HepG2 (cell line): ENCODE data around the gene SCYL1. TPM values are rescaled to one million over a fixed set of nuclear protein-coding genes. Genes with fewer than 3 reads are reported as not detected.
A peak's percentile ranks its signal among the peaks of the same experiment; 100 is the strongest.

Source experiments
- CC2D1A ChIP-seq: sonication (generic); formaldehyde crosslinking; IDR thresholded peaks from 2 replicates; pipeline ENCODE4 v1.8.1; 2023; ENCODE audit warnings: mild to moderate bottlenecking, missing genetic modification reagents
- CHCHD3 ChIP-seq: sonication (generic); formaldehyde crosslinking; IDR thresholded peaks from 2 replicates; pipeline ENCODE4 v1.8.0; 2022; ENCODE audit warnings: mild to moderate bottlenecking, missing genetic modification reagents, moderate library complexity
- CHD2 ChIP-seq: IDR thresholded peaks from 2 replicates; pipeline ENCODE4 v1.6.1; 2011; ENCODE audit warnings: low read depth, low read length, improper control_type of control experiment
- DNMT3B ChIP-seq: conservative IDR thresholded peaks from 2 replicates; pipeline ENCODE4 v1.6.1; 2016; ENCODE audit warnings: missing biosample characterization, control low read depth
- HES4 ChIP-seq: sonication (generic); formaldehyde crosslinking; IDR thresholded peaks from 2 replicates; pipeline ENCODE4 v1.9.0; 2021; ENCODE audit warnings: mild to moderate bottlenecking, missing genetic modification reagents, borderline replicate concordance
- KDM6A ChIP-seq: IDR thresholded peaks from 2 replicates; pipeline ENCODE4 v1.6.1; 2016; ENCODE audit warnings: low read depth
- KLF16 ChIP-seq, 2 experiments: sonication (generic) in 1 of 2; formaldehyde crosslinking in 1 of 2; IDR thresholded peaks; 2 replicates each; pipeline versions ENCODE4 v1.6.1 to v1.8.0; 2016 to 2023; ENCODE audit warnings: missing genetic modification reagents in 2 of 2, missing compliant biosample characterization in 1 of 2
- NCOA2 ChIP-seq: sonication (generic); formaldehyde crosslinking; IDR thresholded peaks from 2 replicates; pipeline ENCODE4 v1.8.0; 2022; ENCODE audit warnings: inconsistent platforms
- ONECUT2 ChIP-seq: sonication (generic); formaldehyde crosslinking; IDR thresholded peaks from 2 replicates; pipeline ENCODE4 v1.4.0; 2020; ENCODE audit warnings: missing genetic modification reagents
- PCBP1 ChIP-seq: fragments of 200-400 bp; formaldehyde crosslinking; IDR thresholded peaks from 2 replicates; pipeline ENCODE4 v1.6.1; 2017; ENCODE audit warnings: mild to moderate bottlenecking, low read depth, low read length, borderline replicate concordance
- POGZ ChIP-seq: sonication (generic); formaldehyde crosslinking; IDR thresholded peaks from 2 replicates; pipeline ENCODE4 v1.4.0; 2020; ENCODE audit warnings: mild to moderate bottlenecking, missing genetic modification reagents
- RARA ChIP-seq: IDR thresholded peaks from 2 replicates; pipeline ENCODE4 v1.6.1; 2016; ENCODE audit warnings: missing genetic modification reagents, missing compliant biosample characterization
- SRY ChIP-seq: sonication (generic); formaldehyde crosslinking; IDR thresholded peaks from 2 replicates; pipeline ENCODE4 v1.8.0; 2022; ENCODE audit warnings: mild to moderate bottlenecking, missing genetic modification reagents
- TAF15 ChIP-seq: fragments of 200-400 bp; formaldehyde crosslinking; IDR thresholded peaks from one replicate; pipeline ENCODE4 v1.6.1; 2018; ENCODE audit warnings: mild to moderate bottlenecking, low read depth, low read length; ENCODE audit not compliant: poor library complexity, severe bottlenecking
- TEAD3 ChIP-seq: optimal IDR thresholded peaks from 2 replicates; pipeline ENCODE3; 2016; ENCODE audit warnings: borderline replicate concordance
- THYN1 ChIP-seq: sonication (generic); formaldehyde crosslinking; IDR thresholded peaks from 2 replicates; pipeline ENCODE4 v1.8.1; 2023; ENCODE audit warnings: low read depth, mild to moderate bottlenecking, moderate library complexity, missing genetic modification reagents, borderline replicate concordance
- TOE1 ChIP-seq: sonication (generic); formaldehyde crosslinking; IDR thresholded peaks from 2 replicates; pipeline ENCODE4 v1.4.0; 2020; ENCODE audit warnings: mild to moderate bottlenecking, missing genetic modification reagents
- ZFX ChIP-seq: sonication (generic); formaldehyde crosslinking; IDR thresholded peaks from 2 replicates; pipeline ENCODE4 v1.4.0; 2020; ENCODE audit warnings: mild to moderate bottlenecking, low read depth, missing genetic modification reagents, moderate library complexity
- ZNF552 ChIP-seq: sonication (generic); formaldehyde crosslinking; IDR thresholded peaks from 2 replicates; pipeline ENCODE4 v1.9.0; 2022; ENCODE audit warnings: missing genetic modification reagents, mild to moderate bottlenecking, borderline replicate concordance
- ZNF567 ChIP-seq: sonication (generic); formaldehyde crosslinking; IDR thresholded peaks from 2 replicates; pipeline ENCODE4 v1.8.1; 2023; ENCODE audit warnings: mild to moderate bottlenecking, missing genetic modification reagents, borderline replicate concordance
- ZNF660 ChIP-seq: sonication (generic); formaldehyde crosslinking; IDR thresholded peaks from 2 replicates; pipeline ENCODE4 v1.5.1; 2020; ENCODE audit warnings: mild to moderate bottlenecking, low read depth, missing genetic modification reagents, borderline replicate concordance
- ZSCAN22 ChIP-seq: sonication (generic); formaldehyde crosslinking; IDR thresholded peaks from 2 replicates; pipeline ENCODE4 v1.4.0; 2020; ENCODE audit warnings: mild to moderate bottlenecking, missing genetic modification reagents
- polyA plus RNA-seq, 8 experiments: library from polyadenylated mRNA; depleted of rRNA in 3 of 8; stranded (reverse) in 7 of 8; unstranded in 1 of 8; fragments of >200 nt; fragmentation: Illumina TruSeq in 4 of 8; extraction: Trizol in 4 of 8; gene quantifications; 2 replicates each; pipeline versions ENCODE4 v1.2.1 to v1.2.3, GENCODE V29; 2011 to 2016; ENCODE audit warnings: low read depth in 4 of 8, missing spikeins in 1 of 8, mixed read lengths in 1 of 8; ENCODE audit not compliant: insufficient read depth in 1 of 8
- total RNA-seq, 5 experiments: library from RNA; depleted of rRNA; stranded (reverse); fragments of >200 nt; fragmentation: Illumina TruSeq; extraction: Trizol; gene quantifications; 2 replicates each; pipeline ENCODE4 v1.2.3, GENCODE V29; 2016; ENCODE audit warnings: low read depth in 1 of 5
- TF ChIP-seq, protein P1 (sequence below): sonication (generic); formaldehyde crosslinking; IDR thresholded peaks from 2 replicates; pipeline ENCODE4 v1.8.1; 2023; ENCODE audit warnings: mild to moderate bottlenecking, inconsistent platforms, moderate library complexity, missing genetic modification reagents, borderline replicate concordance
- TF ChIP-seq, protein P2 (sequence below): IDR thresholded peaks from 2 replicates; pipeline ENCODE4 v1.6.1; 2016; ENCODE audit warnings: missing genetic modification reagents, missing compliant biosample characterization
- TF ChIP-seq, protein P3 (sequence below): sonication (generic); formaldehyde crosslinking; IDR thresholded peaks from 2 replicates; pipeline ENCODE4 v1.4.0; 2020; ENCODE audit warnings: missing genetic modification reagents

Gene SCYL1
- total and polyA plus RNA-seq, 2 of the 13 experiments (the other 11 are each of a cell fraction or from before 2014, with no cell fraction given) = 65.9 to 103 TPM

DNA sequence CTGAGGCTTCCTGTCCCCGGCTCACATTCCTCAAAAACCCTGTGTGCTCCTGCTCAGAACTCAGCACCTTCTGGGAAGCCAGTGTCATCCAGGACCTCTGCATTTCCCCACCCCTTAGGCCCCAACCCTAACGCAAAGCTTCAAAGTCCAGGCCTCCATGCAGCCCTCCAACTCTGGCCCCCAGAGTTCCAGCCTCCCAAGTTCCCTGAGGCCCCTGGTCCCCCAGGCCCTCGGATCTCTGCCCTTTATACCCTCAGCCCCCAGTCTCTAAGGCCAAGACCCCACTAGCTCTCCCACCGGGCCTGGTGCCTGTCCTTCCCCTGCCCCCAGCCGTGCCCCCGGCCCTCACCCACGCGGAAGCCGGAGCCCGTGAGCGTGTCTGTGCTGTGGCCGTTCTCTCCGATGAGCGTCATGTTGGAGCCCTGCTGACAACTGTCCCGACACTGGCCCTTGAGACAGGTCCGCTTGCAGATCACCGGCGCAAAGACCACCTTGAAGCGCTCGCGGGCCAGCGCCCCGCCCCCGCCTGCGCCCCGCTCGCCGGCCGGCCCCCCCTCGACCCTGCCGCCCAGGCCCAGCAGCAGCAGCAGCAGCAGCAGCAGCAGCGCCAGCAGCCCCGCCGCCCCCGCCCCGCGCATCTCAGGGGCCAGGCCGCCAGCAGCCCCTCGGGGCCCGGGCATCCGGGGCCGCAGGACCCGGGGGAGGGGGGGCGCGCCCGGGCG is 32.6 kb downstream of the SCYL1 start (continued):
- no peak for TF ChIP-seq ZSCAN22
- TF ChIP-seq, protein P1, sequence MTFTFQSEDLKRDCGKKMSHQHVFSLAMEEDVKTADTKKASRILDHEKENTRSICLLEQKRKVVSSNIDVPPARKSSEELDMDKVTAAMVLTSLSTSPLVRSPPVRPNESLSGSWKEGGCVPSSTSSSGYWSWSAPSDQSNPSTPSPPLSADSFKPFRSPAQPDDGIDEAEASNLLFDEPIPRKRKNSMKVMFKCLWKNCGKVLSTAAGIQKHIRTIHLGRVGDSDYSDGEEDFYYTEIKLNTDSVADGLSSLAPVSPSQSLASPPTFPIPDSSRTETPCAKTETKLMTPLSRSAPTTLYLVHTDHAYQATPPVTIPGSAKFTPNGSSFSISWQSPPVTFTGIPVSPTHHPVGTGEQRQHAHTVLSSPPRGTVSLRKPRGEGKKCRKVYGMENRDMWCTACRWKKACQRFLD (CRISPR knock-in tag) = no peak
- 0 out of 2 replicates have a peak, but pooled peaks have one; percentile 9 for TF ChIP-seq RARA (CRISPR knock-in tag)
- 0 out of 2 replicates have a peak, but pooled peaks have one; percentile 56 for TF ChIP-seq ZNF567
- 0 out of 2 replicates have a peak, but pooled peaks have one; percentile 12 for TF ChIP-seq KDM6A (CRISPR knock-in tag)
- peak; percentile 67 for TF ChIP-seq TEAD3 (CRISPR knock-in tag)
- TF ChIP-seq NCOA2 (CRISPR knock-in tag) = peak; percentile 48; the same call in 1 of the 2 replicates
- TF ChIP-seq THYN1 (CRISPR knock-in tag) = no peak
- TF ChIP-seq ZNF660 (CRISPR knock-in tag) = no peak
- TF ChIP-seq CC2D1A (CRISPR knock-in tag) = no peak
- peak in 1 of 2 experiments; percentile 61; a peak in 1 of 4 replicates for TF ChIP-seq KLF16 (CRISPR knock-in tag; IDR thresholded peaks at IDR 0.05)
- TF ChIP-seq, protein P2, sequence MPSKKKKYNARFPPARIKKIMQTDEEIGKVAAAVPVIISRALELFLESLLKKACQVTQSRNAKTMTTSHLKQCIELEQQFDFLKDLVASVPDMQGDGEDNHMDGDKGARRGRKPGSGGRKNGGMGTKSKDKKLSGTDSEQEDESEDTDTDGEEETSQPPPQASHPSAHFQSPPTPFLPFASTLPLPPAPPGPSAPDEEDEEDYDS = 0 out of 2 replicates have a peak, but pooled peaks have one; percentile 46
- TF ChIP-seq, protein P3, sequence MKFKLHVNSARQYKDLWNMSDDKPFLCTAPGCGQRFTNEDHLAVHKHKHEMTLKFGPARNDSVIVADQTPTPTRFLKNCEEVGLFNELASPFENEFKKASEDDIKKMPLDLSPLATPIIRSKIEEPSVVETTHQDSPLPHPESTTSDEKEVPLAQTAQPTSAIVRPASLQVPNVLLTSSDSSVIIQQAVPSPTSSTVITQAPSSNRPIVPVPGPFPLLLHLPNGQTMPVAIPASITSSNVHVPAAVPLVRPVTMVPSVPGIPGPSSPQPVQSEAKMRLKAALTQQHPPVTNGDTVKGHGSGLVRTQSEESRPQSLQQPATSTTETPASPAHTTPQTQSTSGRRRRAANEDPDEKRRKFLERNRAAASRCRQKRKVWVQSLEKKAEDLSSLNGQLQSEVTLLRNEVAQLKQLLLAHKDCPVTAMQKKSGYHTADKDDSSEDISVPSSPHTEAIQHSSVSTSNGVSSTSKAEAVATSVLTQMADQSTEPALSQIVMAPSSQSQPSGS = 0 out of 2 replicates have a peak, but pooled peaks have one; percentile 22
- 0 out of 2 replicates have a peak, but pooled peaks have one; percentile 47 for TF ChIP-seq PCBP1
- TF ChIP-seq TAF15 = peak; percentile 8
- no peak for TF ChIP-seq TOE1
- no peak for TF ChIP-seq ONECUT2 (CRISPR knock-in tag)
- 0 out of 2 replicates have a peak, but pooled peaks have one; percentile 16 for TF ChIP-seq HES4 (CRISPR knock-in tag)
- no peak for TF ChIP-seq DNMT3B (CRISPR knock-in tag)
- no peak for TF ChIP-seq ZNF552
- TF ChIP-seq POGZ (CRISPR knock-in tag) = 0 out of 2 replicates have a peak, but pooled peaks have one; percentile 14
- 0 out of 2 replicates have a peak, but pooled peaks have one; percentile 31 for TF ChIP-seq CHCHD3 (CRISPR knock-in tag)
- 0 out of 2 replicates have a peak, but pooled peaks have one; percentile 59 for TF ChIP-seq SRY
- no peak for TF ChIP-seq CHD2
- TF ChIP-seq ZFX (CRISPR knock-in tag) = peak; percentile 88
